DMS114 treated with DMSO at 0.1 percent for 48 hours (cell line): ENCODE results near the gene SRP14.
"Not testable (repeated sequence)": the region's sequence is repeated elsewhere in the genome, so short reads cannot be mapped to it uniquely, and the experiment has no call there.

Experiments
- DNase-seq: peaks from one replicate; lab custom pipeline; 2025; ENCODE audit not compliant: unreplicated experiment; lab: John Stamatoyannopoulos, UW

Gene SRP14

DNA sequence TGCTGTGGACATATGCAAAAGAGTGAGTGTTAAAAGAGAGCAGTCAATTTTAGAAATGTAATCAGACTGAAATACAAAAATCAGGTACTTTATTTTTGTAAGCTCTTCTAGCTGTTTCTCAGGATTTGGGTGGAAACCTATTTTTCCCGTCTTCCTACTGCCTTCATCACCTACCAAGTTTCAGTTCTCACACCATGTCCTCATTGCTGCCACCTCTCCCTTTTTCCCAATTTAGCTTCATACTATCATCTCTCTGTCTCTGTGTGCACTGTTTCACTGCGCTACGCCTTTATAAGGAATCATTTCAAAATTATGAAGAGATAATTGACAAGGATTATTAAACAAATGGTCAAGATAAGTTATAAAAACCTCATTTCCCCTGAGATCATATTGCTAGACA, 7.7 kb downstream of the SRP14 start:
- DNase-seq, result no peak

DNA sequence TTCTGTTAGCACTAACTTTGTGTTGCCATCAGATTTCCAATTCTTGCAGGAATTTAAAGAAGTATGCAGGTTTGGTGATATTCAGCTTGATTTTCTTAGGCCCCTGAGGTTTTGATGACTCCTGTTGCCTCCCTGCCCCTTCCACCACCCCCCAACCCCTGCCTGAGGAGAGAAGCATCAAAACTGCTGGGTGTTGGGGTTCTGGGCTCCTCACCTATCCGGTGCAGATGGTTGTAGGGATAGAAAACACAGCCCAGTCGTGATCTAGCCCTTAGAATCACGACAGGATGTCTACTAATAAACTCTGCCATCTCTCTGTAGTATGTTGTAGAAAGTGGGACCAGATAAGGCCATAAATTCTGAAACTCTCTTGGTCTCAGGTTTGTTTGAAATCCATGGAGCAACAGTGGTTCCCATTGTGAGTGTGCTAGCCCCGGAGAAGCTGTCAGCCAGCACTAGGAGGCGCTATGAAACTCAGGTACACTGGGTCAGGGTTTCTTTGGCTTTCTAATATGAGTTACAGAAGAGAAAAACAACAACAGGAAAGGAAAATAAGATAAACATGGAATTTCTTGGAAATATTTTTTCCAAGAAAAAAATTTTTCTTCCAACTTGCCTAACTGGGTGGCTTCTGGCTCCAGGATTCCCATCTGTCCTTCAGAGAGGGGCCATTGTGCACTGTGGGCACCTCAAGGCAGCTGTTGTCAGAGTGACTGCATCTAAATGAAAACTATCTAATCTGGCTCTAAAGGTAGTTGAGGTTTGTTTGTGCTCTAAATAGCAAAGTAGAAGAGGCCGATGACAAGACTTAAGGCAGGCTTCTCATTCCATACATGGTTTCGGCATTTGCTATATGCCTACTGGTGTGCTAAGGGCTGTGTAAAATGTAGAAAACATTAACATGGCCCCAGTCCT, 8.7 kb downstream of the SRP14 start:
- no peak for DNase-seq

DNA sequence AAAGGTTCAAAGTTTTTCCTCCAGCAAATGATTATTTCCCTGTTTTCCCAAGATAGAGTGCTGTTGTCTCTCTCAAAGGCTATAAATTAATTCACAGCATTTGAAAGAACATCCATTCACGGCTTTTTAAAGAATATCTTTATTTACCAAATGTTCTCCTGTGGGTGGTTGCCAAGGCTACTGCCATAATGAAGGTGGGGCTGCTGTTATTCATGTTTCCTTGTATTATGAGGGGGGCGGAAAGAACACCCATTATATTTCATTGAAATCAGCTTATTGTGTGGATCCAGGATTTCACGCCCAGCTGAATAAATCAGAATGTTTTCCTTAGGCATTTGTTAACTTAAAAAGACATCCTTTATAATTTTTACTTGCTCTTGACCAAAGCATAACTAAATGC, 10.1 kb downstream of the SRP14 start:
- no peak for DNase-seq

DNA sequence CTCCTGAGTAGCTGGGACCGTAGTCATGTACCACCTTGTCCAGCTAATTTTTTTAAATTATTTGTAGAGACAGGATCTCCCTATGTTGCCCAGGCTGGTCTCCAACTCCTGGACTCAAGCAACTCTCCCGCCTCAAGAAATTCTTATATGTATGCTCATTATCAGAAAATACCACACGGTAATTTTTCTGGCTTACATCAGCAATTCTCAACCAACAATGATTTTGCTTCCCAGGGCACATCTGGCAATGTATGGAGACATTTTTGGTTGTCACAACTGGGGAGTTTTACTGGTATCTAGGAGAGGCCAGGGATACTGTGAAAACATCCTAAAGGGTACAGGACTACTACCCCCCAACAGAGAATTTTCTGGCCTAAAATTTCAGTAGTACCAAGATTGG, 10.8 kb downstream of the SRP14 start:
- DNase-seq, result no peak

DNA sequence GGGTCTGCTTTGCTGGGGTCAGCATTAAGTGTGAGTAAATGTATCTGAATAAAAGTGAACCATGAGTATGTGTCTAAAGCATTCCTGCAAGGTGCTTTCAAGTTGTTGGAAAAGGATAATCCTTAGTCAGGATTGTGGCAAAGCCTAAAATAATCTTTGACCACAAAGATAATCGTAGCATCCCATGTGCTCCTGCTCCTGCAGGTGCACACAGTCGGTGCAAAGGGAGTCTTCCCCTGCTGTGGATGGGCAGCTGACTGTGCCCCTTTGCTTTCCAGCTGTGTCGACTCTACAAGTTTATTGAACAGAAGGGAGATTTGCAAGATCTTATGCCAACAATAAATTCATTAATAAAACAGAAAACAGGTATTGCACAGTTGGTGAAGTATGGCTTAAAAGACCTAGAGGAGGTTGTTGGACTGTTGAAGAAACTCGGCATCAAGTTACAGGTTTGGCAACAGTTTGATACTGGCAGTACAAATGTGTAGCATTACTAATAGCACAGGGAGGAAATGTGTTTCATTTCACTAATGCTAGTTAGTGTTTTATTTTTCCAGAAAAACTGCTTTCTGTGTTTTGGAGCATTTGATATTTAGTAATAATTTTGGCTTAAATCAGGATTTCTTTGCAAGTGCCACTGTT, 22.6 kb downstream of the SRP14 start:
- no peak for DNase-seq

DNA sequence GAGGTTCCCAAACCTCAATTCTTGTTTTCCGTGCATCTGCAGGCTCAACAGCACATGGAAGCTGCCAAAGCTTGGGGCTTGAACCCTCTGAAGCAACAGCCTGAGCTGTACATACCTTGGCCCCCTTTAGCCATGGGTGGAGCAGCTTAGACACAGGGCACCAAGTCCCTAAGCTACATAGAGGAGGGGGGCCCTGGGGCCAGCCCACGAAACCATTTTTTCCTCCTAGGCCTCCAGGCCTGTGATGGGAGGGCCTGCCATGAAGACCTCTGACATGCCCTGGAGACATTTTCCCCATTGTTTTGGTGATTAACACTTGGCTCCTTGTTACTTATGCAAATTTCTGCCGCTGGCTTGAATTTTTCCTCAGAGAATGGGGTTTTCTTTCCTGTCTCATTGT, 24.6 kb downstream of the SRP14 start:
- DNase-seq, result no peak

DNA sequence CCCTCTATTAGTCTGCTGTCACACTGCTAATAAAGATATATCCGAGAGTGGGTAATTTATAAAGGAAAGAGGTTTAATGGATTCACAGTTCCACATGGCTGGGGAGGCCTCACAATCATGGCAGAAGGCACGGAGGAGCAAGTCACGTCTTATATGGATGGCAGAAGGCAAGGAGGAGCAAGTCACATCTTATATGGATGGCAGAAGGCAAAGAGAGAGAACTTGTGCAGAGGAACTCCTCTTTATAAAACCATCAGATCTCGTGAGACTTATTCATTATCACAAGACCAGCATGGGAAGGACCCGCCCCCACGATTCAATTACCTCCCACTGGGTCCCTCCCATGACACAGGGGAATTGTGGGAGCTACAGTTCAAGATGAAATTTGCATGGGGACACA, 25.6 kb downstream of the SRP14 start:
- DNase-seq, result not testable (repeated sequence)

DNA sequence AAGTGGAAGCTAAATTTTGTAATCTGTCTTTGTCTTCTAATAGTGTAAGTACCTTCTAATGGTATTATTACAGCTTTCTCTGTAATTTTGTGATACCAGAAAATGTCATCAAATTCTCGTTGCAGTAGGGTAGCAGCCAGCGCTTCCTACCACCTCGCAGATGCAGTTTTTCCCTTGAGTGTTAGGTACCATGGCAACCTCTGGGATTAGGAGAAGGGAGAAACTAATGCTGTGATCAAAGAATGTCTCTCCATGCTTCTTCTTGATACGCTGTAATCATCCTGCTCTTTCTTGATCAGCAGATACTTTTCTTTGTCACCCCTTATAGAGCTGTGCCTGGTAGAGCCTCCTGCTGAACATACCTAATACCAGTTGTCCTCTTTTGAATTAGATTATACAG, 27.7 kb downstream of the SRP14 start:
- no peak for DNase-seq

DNA sequence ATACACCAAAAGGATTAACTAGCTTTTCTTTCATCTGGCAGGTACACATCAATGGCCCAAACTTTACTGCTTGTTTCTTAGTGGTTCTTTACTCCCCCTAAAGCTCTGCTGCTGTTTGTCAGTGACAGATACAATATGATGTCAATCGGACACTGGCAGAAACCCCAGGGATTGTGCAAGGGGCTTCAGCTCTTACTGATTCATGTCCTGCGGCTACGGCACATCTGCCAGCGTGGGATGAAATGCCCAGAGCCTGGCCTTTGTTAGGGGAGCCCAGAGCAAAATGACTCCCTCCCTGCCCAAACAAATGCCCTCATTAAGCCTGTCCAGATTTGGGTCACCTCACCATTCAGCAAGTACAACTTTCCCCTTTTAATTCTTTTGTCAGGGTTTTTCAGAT, 28.3 kb downstream of the SRP14 start:
- DNase-seq, result no peak

DNA sequence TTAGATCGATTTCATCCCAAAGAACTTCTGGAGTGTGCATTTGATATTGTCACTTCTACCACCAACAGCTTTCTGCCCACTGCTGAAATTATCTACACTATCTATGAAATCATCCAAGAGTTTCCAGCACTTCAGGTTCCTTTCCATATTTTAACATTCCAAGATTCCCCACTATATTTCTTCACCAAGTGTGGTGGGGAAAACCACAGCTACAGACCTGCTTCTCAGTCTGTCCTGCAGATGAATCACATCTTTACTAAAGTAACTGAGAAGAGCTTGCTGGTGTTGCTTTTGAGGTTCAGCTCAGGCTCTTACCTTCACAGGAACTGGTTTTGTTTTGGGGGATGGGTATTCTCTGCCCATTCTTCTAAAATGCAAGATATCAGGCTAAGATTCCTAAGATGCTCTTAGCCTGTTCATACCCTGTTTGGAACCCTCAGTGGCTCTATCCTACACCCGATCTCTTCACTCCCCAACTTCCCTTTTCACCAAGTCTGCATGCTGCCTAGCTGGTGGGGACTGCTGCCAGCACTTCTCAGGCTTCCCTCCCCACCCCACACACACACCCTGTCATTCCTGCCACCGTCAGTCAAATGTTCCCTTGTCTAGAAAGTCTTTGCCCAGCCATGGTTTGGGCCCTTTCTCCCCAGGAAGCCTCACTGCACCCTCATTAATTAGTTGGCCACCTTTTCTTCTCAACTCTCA, 30.8 kb downstream of the SRP14 start:
- no peak for DNase-seq

DNA sequence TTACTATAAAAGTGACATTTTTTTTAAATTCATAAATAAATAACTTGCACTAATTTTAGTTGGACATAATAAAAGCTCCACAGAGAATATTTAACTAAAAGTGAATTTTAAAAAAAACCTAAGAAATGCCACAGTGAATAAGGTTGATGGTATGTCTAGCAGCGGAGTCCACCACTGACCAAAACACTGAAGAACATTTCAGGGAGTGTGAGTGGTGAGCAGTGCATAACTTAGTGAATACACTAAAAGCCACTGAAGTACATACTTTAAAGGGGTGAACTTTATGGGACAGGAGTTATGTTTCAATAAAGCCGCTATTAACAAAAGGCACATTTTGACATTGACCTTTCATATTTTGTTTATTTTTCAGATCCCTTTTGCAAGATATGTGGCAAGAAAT, 32.3 kb downstream of the SRP14 start:
- DNase-seq, result no peak

DNA sequence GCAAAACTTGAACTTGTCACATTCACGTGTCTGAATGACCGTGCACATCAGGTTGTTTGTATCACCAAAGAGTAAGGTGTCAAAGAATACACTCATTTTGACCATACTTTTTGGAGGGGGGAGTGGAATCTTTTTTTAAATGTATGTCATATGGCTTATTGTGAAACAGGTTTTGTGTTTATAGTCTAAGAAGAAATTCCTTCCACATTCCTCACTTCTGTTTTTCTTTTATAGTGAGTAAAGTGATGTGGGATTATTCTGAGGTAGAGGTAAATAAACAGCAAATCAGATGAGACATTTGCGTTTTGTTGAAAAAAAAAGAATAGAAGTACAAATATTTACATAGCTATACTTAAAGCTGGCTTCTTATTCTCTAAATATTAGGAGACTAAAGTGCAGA, 33.0 kb downstream of the SRP14 start:
- DNase-seq, result no peak

DNA sequence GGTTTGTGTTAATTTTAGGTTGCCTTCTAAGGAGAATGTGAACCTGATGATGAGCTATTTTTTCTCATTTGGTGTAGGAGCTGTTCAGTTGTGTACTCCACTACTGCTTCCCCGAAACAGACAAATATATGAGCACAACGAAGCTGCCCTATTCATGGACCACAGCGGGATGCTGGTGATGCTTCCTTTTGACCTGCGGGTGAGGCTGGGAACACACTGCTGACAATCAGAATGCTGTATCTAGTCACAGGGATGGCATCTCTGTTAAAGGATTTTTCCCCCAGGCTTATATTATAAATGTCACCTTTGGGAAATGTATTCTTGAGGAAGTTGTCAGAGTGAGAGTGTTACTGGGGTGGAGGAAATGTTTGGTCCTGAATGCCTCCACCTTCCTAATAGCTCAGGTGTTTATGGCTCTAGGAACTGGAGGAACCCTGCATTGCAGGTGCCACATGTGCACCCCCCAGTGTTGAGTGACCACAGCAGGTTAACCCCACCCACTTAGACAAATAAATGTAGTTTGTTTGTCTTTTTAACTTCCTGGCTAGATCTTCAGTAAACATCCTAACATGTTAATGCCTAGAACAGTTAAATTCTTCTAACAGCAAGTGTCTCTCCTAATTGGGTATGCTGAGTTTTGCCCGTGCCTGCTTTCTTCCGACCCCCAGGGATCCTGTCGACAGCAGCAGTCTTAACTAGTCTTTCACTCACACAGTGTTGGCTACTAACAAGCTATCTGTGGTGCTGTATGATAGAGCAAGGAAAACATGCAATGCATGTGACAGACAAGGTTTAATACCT, 35.7 kb downstream of the SRP14 start:
- DNase-seq, result no peak

DNA sequence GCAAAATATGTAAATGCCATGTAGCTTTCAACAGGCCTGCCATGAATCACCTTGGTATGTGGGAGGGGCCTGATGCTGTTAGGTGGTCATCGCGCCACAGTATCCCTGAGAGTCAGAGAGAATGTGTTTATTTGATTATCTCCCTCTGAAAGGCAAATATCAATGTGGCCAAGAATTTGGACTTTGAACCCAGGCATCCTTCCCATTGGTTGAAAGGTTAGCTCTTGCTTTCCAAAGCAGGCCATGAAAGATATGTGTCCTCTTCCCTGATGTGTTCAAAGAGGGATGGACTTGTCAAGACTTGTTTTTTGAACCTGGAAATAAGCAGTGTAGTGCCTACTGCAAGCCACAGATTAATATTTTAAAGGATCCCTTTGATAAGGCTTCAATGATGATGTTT, 36.7 kb downstream of the SRP14 start:
- no peak for DNase-seq

DNA sequence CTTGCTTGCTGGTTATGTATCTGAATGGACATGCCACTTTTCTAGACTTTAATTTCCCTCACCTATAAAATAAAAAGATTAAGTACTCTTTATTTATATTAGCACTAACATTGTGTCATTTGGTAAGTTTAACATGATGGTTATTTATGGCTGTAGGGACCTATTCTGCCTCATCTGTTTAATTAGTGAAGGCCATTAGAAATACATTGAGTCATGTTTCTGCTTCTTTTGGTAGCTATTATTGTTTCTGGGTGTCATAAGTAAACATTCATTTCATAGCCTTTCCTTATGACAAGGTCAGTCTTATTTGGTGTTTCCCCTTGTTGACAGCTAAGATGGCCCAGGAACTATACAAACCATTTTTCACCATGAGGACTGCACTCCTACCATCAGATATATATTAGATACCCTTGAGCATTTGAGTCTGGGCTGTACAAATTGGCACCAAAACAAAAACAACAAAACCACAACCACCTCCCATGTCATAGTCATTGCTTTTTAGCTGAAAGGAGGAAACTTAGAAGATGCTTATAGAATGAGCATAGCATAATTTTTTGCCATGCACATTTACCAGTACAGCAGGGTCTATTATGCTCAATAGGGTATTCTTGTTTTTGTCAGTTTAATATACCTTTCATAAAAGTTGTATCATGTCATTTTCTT, 39.3 kb downstream of the SRP14 start:
- no peak for DNase-seq

DNA sequence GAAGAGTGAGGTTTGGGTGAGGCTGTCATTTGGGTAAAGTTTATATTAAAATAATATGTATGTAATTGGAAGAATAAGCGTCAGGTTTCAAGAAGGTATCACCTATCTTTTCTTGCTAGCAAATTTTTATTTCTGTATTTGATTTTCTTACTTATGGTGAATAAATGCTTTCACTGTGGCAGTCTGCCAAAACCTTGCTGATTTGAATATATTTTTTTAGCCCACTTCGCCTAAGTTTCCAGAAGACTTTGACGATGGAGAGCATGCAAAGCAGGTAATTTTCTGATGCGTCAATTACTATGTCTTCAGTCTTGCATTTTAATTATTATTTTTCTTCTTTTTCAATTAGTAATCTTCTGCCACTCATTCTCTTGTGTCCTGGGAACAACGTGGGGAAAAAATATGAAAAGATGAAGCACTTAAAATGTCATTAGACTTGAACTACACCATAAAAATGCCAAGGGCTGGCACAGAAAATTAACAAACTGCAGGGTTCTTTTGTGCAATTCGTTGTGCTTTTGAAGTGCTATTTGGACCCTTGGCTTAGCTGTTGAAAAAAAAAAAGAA, 40.4 kb downstream of the SRP14 start:
- DNase-seq, result no peak

DNA sequence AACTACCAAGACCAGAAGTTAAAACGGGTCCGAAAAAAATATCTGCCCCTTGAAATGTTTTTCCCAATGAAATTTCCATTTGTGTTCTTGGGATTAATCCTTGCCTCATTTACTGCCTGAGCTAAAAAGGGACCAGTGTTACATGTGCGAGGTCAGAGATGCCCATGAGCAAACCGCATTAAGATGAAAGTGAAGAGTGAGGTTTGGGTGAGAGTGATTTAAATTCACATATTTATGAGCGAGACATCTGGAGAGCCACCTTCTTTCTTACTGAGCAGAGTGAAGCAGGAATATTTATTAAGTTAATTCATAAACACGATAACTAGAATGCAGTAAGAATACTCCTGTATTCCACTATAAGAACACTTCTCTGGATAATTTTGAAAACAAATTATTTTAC, 41.3 kb downstream of the SRP14 start:
- no peak for DNase-seq

DNA sequence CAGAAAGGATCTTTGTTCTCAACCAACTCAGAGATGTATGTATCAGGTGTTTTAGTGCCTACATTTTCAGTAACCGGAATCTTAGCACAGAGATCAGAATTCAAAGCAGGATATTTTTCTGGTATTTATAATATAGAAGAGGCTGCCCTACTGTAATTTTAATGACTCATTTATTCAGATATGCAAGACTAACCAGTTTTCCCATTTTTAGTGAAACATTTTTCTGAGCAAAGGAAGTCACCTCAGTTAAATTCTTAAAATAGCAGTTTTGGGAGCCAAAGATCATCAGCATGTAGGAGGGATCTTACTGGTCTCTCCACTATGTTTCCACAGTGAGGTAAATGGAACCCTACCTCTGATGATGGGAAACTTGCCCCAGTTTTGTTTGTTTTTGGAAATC, 42.0 kb downstream of the SRP14 start:
- DNase-seq, result no peak

DNA sequence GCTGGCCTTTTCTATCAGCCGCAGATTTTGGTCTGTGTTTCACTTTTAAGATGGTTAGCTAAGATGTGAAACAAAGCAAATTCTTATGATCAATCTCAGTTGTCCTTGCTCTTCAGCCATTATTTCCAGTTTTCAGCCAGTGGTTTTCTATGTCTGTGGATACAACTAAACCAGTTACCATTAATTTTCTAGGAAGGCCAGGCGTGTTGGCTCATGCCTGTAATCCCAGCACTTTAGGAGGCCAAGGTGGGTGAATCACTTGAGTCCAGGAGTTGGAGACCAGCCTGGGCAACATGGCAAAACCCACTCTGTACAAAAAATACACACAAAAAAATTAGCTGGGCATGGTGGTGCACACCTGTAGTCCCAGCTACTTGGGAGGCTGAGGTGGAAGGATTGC, 42.8 kb downstream of the SRP14 start:
- not testable (repeated sequence) for DNase-seq

DNA sequence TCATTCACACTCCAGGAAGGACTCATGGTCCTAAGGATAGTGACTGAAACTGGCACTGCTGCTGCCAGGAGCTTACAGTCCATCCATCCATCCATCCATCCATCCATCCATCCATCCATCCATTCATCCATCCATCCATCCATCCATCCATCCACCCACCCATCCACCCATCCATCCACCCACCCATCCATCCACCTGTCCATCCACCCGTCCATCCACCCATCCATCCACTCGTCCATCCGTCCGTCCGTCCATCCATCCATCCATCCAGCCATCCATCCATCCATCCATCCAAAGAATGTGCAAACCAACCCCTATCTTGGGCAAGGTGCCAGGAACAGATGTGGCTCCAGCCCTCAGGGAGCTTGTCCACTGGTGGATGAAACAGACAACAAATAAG, 46.0 kb downstream of the SRP14 start:
- DNase-seq, result not testable (repeated sequence)
